Activated CD8-positive, alpha-beta T cell treated with anti-CD3 and anti-CD28 coated beads for 36 hours (primary cell): ENCODE measurements around the gene LRPAP1. TPM values are rescaled to one million over a fixed set of nuclear protein-coding genes. Genes with fewer than 3 reads are reported as not detected.
"Not testable (repeated sequence)": the region's sequence is repeated elsewhere in the genome, so short reads cannot be mapped to it uniquely, and the experiment has no call there.

Source experiments
- ATAC-seq: fragments of 200-7000 bp; cut with Tn5 transposase; one replicate; pipeline ENCODE4 v1.10.0; 2021; ENCODE audit warnings: mild to moderate bottlenecking, moderate library complexity
- CTCF ChIA-PET: fragments of 350-600 bp; sonication (Branson Sonifier 250); formaldehyde crosslinking; loops from one replicate; lab custom pipeline; 2021; ENCODE audit warnings: antibody characterized with exemption; lab: Charles Lee
- POLR2A ChIA-PET: fragments of 350-600 bp; sonication (Branson Sonifier 250); formaldehyde crosslinking; loops from one replicate; lab custom pipeline; 2021; ENCODE audit warnings: antibody characterized with exemption; lab: Charles Lee
- DNase-seq: peaks from one replicate; pipeline ENCODE4 v3.0.0-alpha.2; 2020
- H3K27ac Mint-ChIP-seq: one replicate; pipeline ENCODE4 v1.8.0; 2021; ENCODE audit warnings: mild to moderate bottlenecking, mixed read lengths
- H3K27me3 Mint-ChIP-seq: one replicate; pipeline ENCODE4 v1.8.0; 2021; ENCODE audit warnings: mixed read lengths
- H3K36me3 Mint-ChIP-seq: one replicate; pipeline ENCODE4 v1.8.0; 2021; ENCODE audit warnings: low read depth, mixed read lengths
- H3K4me1 Mint-ChIP-seq: one replicate; pipeline ENCODE4 v1.8.0; 2021; ENCODE audit warnings: low read depth, mixed read lengths
- H3K4me3 Mint-ChIP-seq: one replicate; pipeline ENCODE4 v1.8.0; 2021; ENCODE audit warnings: mild to moderate bottlenecking, moderate library complexity, mixed read lengths
- H3K9me3 Mint-ChIP-seq: one replicate; pipeline ENCODE4 v1.8.0; 2021; ENCODE audit warnings: mixed read lengths
- intact Hi-C: fragments of 100-400 bp; cut with micrococcal nuclease; formaldehyde crosslinking; loops from one replicate; pipeline ENCODE4 v1.10.0; 2022
- total RNA-seq, 2 experiments: library from RNA; stranded (reverse); gene quantifications; one replicate each; pipeline ENCODE4 v1.2.3, GENCODE V29; 2021

The LRPAP1 gene
- total RNA-seq, 2 experiments from 2014 or later: 46.0 to 49.8 TPM

DNA sequence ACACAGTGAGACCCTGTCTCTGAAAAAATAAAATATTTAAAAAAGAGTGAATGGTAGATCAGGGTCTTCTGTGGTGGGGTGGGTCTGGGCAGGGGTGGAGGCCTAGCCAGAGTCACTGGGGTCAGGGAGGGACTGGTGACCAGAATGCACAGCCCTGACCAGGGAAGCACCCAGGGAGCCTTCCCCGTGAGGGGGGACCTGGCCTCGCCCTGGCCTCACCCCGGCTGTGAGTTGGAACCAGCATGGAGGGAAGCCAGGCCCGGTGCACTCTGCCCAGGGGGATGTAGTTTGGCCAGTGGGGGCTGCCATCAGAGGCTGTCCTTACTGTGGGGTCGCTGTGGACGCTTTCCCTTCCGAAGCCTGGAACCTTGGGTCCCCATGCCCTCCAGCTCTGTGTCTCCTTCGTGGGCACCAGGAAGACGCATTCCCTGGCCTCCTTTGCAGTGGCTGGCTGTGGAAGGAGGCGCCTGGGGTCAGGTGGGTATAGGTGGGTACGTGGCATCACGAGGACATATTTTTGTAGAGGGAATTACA lies 18.6 kb upstream of the LRPAP1 start:
- intact Hi-C loops, CTCF ChIA-PET, DNase-seq, POLR2A ChIA-PET, H3K4me1 Mint-ChIP-seq, H3K27me3 Mint-ChIP-seq, H3K36me3 Mint-ChIP-seq, ATAC-seq, H3K27ac Mint-ChIP-seq, H3K9me3 Mint-ChIP-seq, H3K4me3 Mint-ChIP-seq: not testable (repeated sequence)

DNA sequence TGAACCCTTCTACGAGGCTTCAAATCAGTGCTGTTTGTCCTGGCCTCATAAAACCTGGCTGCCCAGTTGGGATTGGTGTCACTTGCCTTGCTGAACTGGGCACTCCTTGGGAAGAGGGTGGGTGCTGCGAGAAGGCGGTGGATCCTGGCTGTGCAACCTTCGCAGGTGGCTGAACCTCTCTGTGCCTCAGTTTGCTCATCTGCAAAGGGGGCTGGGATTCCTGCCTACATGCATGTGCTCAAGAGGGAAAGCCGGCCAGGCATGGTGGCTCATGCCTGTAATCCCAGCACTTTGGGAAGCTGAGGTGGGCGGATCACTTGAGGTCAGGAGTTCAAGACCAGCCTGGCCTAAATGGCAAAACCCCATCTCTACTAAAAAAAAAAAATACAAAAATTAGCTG lies 17.8 kb upstream of the LRPAP1 start:
- CTCF ChIA-PET, H3K4me3 Mint-ChIP-seq, POLR2A ChIA-PET: not testable (repeated sequence)

GRCh38 chr4:3549694-3550001 lies 17.4 kb upstream of the LRPAP1 start:
- POLR2A ChIA-PET, H3K27ac Mint-ChIP-seq, H3K4me3 Mint-ChIP-seq, H3K36me3 Mint-ChIP-seq, H3K9me3 Mint-ChIP-seq, CTCF ChIA-PET, intact Hi-C loops, ATAC-seq, H3K4me1 Mint-ChIP-seq, DNase-seq, H3K27me3 Mint-ChIP-seq: not testable (repeated sequence)

More for the DNA sequence above, 17.8 kb upstream of the LRPAP1 start:
- H3K4me1 Mint-ChIP-seq, H3K9me3 Mint-ChIP-seq, H3K36me3 Mint-ChIP-seq, H3K27me3 Mint-ChIP-seq, DNase-seq, ATAC-seq, intact Hi-C loops, H3K27ac Mint-ChIP-seq: not testable (repeated sequence)

DNA sequence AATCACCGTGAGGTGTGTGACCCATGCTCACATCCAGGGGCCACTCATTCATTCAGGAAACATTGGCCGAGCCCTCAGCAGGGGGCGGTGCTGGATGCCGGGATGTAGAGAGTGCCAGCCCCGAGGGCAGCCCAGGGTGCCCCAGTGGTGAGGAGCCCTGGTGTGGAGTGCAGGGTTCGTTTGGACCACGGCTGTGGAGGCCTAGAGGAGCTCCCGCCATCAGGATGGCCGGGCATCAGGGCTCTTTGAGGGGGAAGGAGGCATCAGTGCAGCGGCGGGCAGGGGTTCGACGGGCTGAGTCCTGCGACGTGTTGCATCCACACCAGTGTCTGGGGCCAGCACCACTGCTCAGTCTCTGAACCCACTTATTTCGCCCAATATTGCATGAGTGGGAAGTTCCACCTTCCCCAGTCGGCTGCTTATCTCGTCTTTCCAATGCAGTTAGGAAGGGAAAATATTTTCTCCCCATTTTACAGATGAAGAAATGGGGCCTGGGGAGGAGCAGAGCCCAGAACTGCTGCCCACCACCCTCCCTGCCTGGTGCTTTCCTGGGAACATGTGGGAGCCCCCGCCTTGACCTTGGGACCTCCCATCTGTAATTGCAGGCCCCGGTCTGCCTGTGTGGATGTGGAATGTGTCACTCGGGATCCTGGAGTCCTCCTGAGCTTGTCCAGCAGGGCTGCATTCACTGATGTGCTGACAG lies 16.9 kb upstream of the LRPAP1 start:
- H3K36me3 Mint-ChIP-seq, H3K4me3 Mint-ChIP-seq, DNase-seq, POLR2A ChIA-PET, H3K27ac Mint-ChIP-seq, H3K9me3 Mint-ChIP-seq, CTCF ChIA-PET, H3K27me3 Mint-ChIP-seq, intact Hi-C loops, ATAC-seq, H3K4me1 Mint-ChIP-seq: not testable (repeated sequence)

DNA sequence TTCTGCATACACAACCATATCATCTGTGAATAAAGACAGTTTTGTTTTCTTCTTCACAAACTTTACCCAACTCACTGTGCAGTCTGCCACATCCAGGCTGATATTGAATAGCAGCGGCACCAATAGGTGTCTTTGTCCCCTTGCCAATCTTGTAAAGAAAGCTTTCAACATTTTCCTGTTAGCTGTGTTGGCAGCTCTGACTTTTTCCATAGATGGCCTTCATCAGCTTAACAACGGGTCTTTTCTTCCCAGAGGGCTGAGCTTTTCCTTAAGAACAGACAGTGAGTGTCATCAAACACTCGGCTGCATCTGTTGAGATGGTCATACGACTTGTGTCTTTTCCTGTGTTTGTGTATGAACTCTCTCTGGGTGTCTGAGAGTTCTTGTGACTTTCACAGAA lies 14.5 kb upstream of the LRPAP1 start:
- intact Hi-C loops, H3K27me3 Mint-ChIP-seq, DNase-seq, POLR2A ChIA-PET, H3K4me1 Mint-ChIP-seq, CTCF ChIA-PET, H3K9me3 Mint-ChIP-seq, ATAC-seq, H3K27ac Mint-ChIP-seq, H3K4me3 Mint-ChIP-seq, H3K36me3 Mint-ChIP-seq: not testable (repeated sequence)

GRCh38 chr4:3545351-3545750 lies 13.1 kb upstream of the LRPAP1 start:
- H3K36me3 Mint-ChIP-seq, H3K9me3 Mint-ChIP-seq, CTCF ChIA-PET, H3K27ac Mint-ChIP-seq, H3K4me1 Mint-ChIP-seq, DNase-seq, ATAC-seq, intact Hi-C loops, H3K4me3 Mint-ChIP-seq, POLR2A ChIA-PET, H3K27me3 Mint-ChIP-seq: not testable (repeated sequence)

- H3K36me3 Mint-ChIP-seq, POLR2A ChIA-PET, H3K4me1 Mint-ChIP-seq, intact Hi-C loops, H3K27me3 Mint-ChIP-seq, ATAC-seq, H3K9me3 Mint-ChIP-seq, H3K4me3 Mint-ChIP-seq, H3K27ac Mint-ChIP-seq: not testable (repeated sequence)
- peak; percentile 17 for DNase-seq
- CTCF ChIA-PET: interaction anchor here (0.6 kb wide), 1 partner anchor 15 kb away, joined by 3 read pairs; no protein-coding TSS in a partner anchor
Observed at GRCh38 chr4:3544259-3545025, 12.2 kb upstream of the LRPAP1 start.

GRCh38 chr4:3543415-3543814 lies 11.2 kb upstream of the LRPAP1 start:
- H3K36me3 Mint-ChIP-seq, H3K27me3 Mint-ChIP-seq, H3K27ac Mint-ChIP-seq, POLR2A ChIA-PET, DNase-seq, H3K9me3 Mint-ChIP-seq, CTCF ChIA-PET, H3K4me3 Mint-ChIP-seq, intact Hi-C loops, ATAC-seq, H3K4me1 Mint-ChIP-seq: not testable (repeated sequence)

- H3K27ac Mint-ChIP-seq, POLR2A ChIA-PET, H3K9me3 Mint-ChIP-seq: not testable (repeated sequence)
Observed at GRCh38 chr4:3538906-3539305, 6.7 kb upstream of the LRPAP1 start.

GRCh38 chr4:3535812-3536211 lies 3.6 kb upstream of the LRPAP1 start:
- H3K36me3 Mint-ChIP-seq, DNase-seq, H3K9me3 Mint-ChIP-seq, CTCF ChIA-PET, H3K4me3 Mint-ChIP-seq, POLR2A ChIA-PET, intact Hi-C loops, H3K27me3 Mint-ChIP-seq, ATAC-seq, H3K4me1 Mint-ChIP-seq, H3K27ac Mint-ChIP-seq: not testable (repeated sequence)

More at GRCh38 chr4:3538906-3539305, 6.7 kb upstream of the LRPAP1 start:
- CTCF ChIA-PET, H3K4me3 Mint-ChIP-seq, DNase-seq, H3K27me3 Mint-ChIP-seq, ATAC-seq, H3K4me1 Mint-ChIP-seq, H3K36me3 Mint-ChIP-seq, intact Hi-C loops: not testable (repeated sequence)
